Keratinocyte (primary cell): ENCODE data around the gene PDE3A.

Source experiments
- EZH2 ChIP-seq: IDR thresholded peaks from one replicate; pipeline ENCODE4 v1.6.1; 2012; ENCODE audit warnings: inconsistent platforms, mild to moderate bottlenecking, low read length, moderate library complexity
- TF ChIP-seq, protein P1 (sequence below), 3 experiments: IDR thresholded peaks in 1 of 3; conservative IDR thresholded peaks in 1 of 3; optimal IDR thresholded peaks in 1 of 3; 2 replicates in 2 of 3; 3 replicates in 1 of 3; pipeline versions ENCODE3 to v1.5.1; 2011; ENCODE audit warnings: low read length in 3 of 3, mild to moderate bottlenecking in 3 of 3, moderate library complexity in 2 of 3, control low read depth in 1 of 3, inconsistent platforms in 1 of 3; ENCODE audit not compliant: insufficient read depth in 2 of 3; ENCODE audit errors: extremely low read depth in 1 of 3

DNA sequence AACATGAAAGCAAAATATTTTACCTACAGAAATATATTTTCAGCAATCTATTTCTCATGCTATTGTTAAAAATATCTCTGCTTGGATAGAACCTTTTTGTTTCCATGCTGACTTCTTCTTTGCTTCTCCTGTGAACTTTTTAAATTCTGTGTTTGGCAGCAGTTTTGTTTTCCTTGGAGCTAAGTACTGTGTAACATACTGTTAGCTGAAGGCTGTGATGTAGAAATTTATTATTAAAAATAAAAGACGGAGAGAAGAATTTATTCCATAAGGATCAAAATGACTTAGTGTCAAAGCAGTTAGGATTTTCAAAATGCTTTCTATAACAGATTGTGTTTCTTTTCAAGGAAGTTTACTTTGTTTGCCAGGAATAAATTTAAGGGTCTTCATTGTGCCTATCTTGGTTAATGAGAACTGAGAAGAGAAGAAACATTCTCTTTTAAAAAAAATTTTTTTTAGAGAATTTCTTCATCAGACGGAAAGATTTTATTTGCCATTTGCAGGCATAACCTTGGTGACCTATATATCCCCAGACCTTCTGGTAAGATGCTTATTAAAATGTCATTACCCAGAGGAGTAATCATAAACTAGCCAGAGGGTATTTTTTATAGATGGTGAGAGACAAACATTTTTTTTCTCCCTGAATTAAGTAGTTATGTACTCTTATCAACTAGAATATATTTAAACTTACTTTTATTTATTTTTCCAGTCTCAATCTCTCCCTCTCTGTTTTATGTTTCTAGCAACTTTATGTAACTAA lies 179.7 kb downstream of the PDE3A start:
- no peak for TF ChIP-seq EZH2
- TF ChIP-seq, protein P1, sequence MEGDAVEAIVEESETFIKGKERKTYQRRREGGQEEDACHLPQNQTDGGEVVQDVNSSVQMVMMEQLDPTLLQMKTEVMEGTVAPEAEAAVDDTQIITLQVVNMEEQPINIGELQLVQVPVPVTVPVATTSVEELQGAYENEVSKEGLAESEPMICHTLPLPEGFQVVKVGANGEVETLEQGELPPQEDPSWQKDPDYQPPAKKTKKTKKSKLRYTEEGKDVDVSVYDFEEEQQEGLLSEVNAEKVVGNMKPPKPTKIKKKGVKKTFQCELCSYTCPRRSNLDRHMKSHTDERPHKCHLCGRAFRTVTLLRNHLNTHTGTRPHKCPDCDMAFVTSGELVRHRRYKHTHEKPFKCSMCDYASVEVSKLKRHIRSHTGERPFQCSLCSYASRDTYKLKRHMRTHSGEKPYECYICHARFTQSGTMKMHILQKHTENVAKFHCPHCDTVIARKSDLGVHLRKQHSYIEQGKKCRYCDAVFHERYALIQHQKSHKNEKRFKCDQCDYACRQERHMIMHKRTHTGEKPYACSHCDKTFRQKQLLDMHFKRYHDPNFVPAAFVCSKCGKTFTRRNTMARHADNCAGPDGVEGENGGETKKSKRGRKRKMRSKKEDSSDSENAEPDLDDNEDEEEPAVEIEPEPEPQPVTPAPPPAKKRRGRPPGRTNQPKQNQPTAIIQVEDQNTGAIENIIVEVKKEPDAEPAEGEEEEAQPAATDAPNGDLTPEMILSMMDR (optimal IDR thresholded peaks at IDR 0.05 in 1 of 3, IDR thresholded peaks at IDR 0.05 in 1 of 3, conservative IDR thresholded peaks at IDR 0.05 in 1 of 3; ENCODE audit: extremely low read depth in 1 of 3, insufficient read depth in 2 of 3, low read length in 3 of 3), result no peak
